Measurements from ENCODE around the gene METAP1D.

METAP1D gene

GRCh38 chr2:172095905-172096625, 96.3 kb downstream of the METAP1D start:
- Histone ChIP-seq H3K36me3 (ENCODE audit: control insufficient read depth in 2 of 2, insufficient read depth in 2 of 2, low read length in 2 of 2) (no peaks in the 10 kb centered on the region), H3K4me3 (ENCODE audit: low read length in 2 of 2) (peak overlapping the region; percentile 26), H3K9ac (ENCODE audit: low read depth in 1 of 2, low read length in 2 of 2) (no peak overlapping the region), H3K27me3 (ENCODE audit: control insufficient read depth in 2 of 2, insufficient read depth in 2 of 2, low read length in 2 of 2) (peaks cover 86 to 93% of the 10 kb centered on the region in 2 donors), H3K27ac (ENCODE audit: low read depth in 2 of 2, low read length in 2 of 2) (no peak overlapping the region), H3K4me1 (ENCODE audit: control insufficient read depth in 2 of 2, insufficient read depth in 2 of 2, low read length in 2 of 2) (peaks cover 20 to 36% of the 10 kb centered on the region in 2 donors), H3K9me3 (ENCODE audit: control insufficient read depth in 2 of 2, low read length in 2 of 2) (no peaks in the 10 kb centered on the region)

- Histone ChIP-seq H3K4me1 (ENCODE audit: control insufficient read depth in 2 of 2, insufficient read depth in 2 of 2, low read length in 2 of 2) (peaks cover 28 to 44% of the 10 kb centered on the region in 2 donors), H3K36me3 (ENCODE audit: control insufficient read depth in 2 of 2, insufficient read depth in 2 of 2, low read length in 2 of 2) (no peaks in the 10 kb centered on the region), H3K4me3 (ENCODE audit: low read length in 2 of 2) (peak overlapping the region; percentile 26 to 48), H3K9me3 (ENCODE audit: control insufficient read depth in 2 of 2, low read length in 2 of 2) (no peaks in the 10 kb centered on the region), H3K9ac (ENCODE audit: low read depth in 1 of 2, low read length in 2 of 2) (no peak overlapping the region), H3K27ac (ENCODE audit: low read depth in 2 of 2, low read length in 2 of 2) (no peak overlapping the region), H3K27me3 (ENCODE audit: control insufficient read depth in 2 of 2, insufficient read depth in 2 of 2, low read length in 2 of 2) (peaks cover 87 to 93% of the 10 kb centered on the region in 2 donors)
Observed at GRCh38 chr2:172096626-172097547, 97.1 kb downstream of the METAP1D start.

GRCh38 chr2:172097557-172098131, 97.9 kb downstream of the METAP1D start:
- peaks cover 84 to 91% of the 10 kb centered on the region in 2 donors for H3K27me3 ChIP-seq (ENCODE audit: control insufficient read depth in 2 of 2, insufficient read depth in 2 of 2, low read length in 2 of 2)
- H3K9me3 ChIP-seq (ENCODE audit: control insufficient read depth in 2 of 2, low read length in 2 of 2) = no peaks in the 10 kb centered on the region
- H3K9ac ChIP-seq (ENCODE audit: low read depth in 1 of 2, low read length in 2 of 2) = no peak overlapping the region
- H3K4me1 ChIP-seq (ENCODE audit: control insufficient read depth in 2 of 2, insufficient read depth in 2 of 2, low read length in 2 of 2) = peaks cover 32 to 51% of the 10 kb centered on the region in 2 donors
- no peak overlapping the region for H3K4me3 ChIP-seq (ENCODE audit: low read length in 2 of 2)
- no peaks in the 10 kb centered on the region for H3K36me3 ChIP-seq (ENCODE audit: control insufficient read depth in 2 of 2, insufficient read depth in 2 of 2, low read length in 2 of 2)
- H3K27ac ChIP-seq (ENCODE audit: low read depth in 2 of 2, low read length in 2 of 2) = no peak overlapping the region

GRCh38 chr2:172098287-172098649, 98.5 kb downstream of the METAP1D start:
- Histone ChIP-seq H3K36me3 (ENCODE audit: control insufficient read depth in 2 of 2, insufficient read depth in 2 of 2, low read length in 2 of 2) (no peaks in the 10 kb centered on the region), H3K27me3 (ENCODE audit: control insufficient read depth in 2 of 2, insufficient read depth in 2 of 2, low read length in 2 of 2) (peaks cover 78 to 90% of the 10 kb centered on the region in 2 donors), H3K4me1 (ENCODE audit: control insufficient read depth in 2 of 2, insufficient read depth in 2 of 2, low read length in 2 of 2) (peaks cover 37 to 56% of the 10 kb centered on the region in 2 donors), H3K27ac (ENCODE audit: low read depth in 2 of 2, low read length in 2 of 2) (no peak overlapping the region), H3K4me3 (ENCODE audit: low read length in 2 of 2) (no peak overlapping the region), H3K9me3 (ENCODE audit: control insufficient read depth in 2 of 2, low read length in 2 of 2) (no peaks in the 10 kb centered on the region), H3K9ac (ENCODE audit: low read depth in 1 of 2, low read length in 2 of 2) (no peak overlapping the region)

- H3K4me1 ChIP-seq (ENCODE audit: control insufficient read depth in 2 of 2, insufficient read depth in 2 of 2, low read length in 2 of 2) = peaks cover 39 to 60% of the 10 kb centered on the region in 2 donors
- no peak overlapping the region for H3K9ac ChIP-seq (ENCODE audit: low read depth in 1 of 2, low read length in 2 of 2)
- peaks cover 75 to 86% of the 10 kb centered on the region in 2 donors for H3K27me3 ChIP-seq (ENCODE audit: control insufficient read depth in 2 of 2, insufficient read depth in 2 of 2, low read length in 2 of 2)
- H3K4me3 ChIP-seq (ENCODE audit: low read length in 2 of 2) = no peak overlapping the region
- no peak overlapping the region for H3K27ac ChIP-seq (ENCODE audit: low read depth in 2 of 2, low read length in 2 of 2)
- H3K9me3 ChIP-seq (ENCODE audit: control insufficient read depth in 2 of 2, low read length in 2 of 2) = no peaks in the 10 kb centered on the region
- no peaks in the 10 kb centered on the region for H3K36me3 ChIP-seq (ENCODE audit: control insufficient read depth in 2 of 2, insufficient read depth in 2 of 2, low read length in 2 of 2)
Observed at GRCh38 chr2:172098650-172099471, 99.1 kb downstream of the METAP1D start.

GRCh38 chr2:172099472-172100079, 99.8 kb downstream of the METAP1D start:
- Histone ChIP-seq H3K4me1 (ENCODE audit: control insufficient read depth in 2 of 2, insufficient read depth in 2 of 2, low read length in 2 of 2) (peaks cover 34 to 60% of the 10 kb centered on the region in 2 donors), H3K9ac (ENCODE audit: low read depth in 1 of 2, low read length in 2 of 2) (no peak overlapping the region), H3K9me3 (ENCODE audit: control insufficient read depth in 2 of 2, low read length in 2 of 2) (no peaks in the 10 kb centered on the region), H3K4me3 (ENCODE audit: low read length in 2 of 2) (no peak overlapping the region), H3K27me3 (ENCODE audit: control insufficient read depth in 2 of 2, insufficient read depth in 2 of 2, low read length in 2 of 2) (peaks cover 73 to 85% of the 10 kb centered on the region in 2 donors), H3K36me3 (ENCODE audit: control insufficient read depth in 2 of 2, insufficient read depth in 2 of 2, low read length in 2 of 2) (no peaks in the 10 kb centered on the region), H3K27ac (ENCODE audit: low read depth in 2 of 2, low read length in 2 of 2) (no peak overlapping the region)

GRCh38 chr2:172100080-172100934, 100.6 kb downstream of the METAP1D start:
- H3K36me3 ChIP-seq (ENCODE audit: control insufficient read depth in 2 of 2, insufficient read depth in 2 of 2, low read length in 2 of 2) = no peaks in the 10 kb centered on the region
- H3K4me3 ChIP-seq (ENCODE audit: low read length in 2 of 2) = no peak overlapping the region
- no peak overlapping the region for H3K27ac ChIP-seq (ENCODE audit: low read depth in 2 of 2, low read length in 2 of 2)
- H3K9ac ChIP-seq (ENCODE audit: low read depth in 1 of 2, low read length in 2 of 2) = no peak overlapping the region
- no peaks in the 10 kb centered on the region for H3K9me3 ChIP-seq (ENCODE audit: control insufficient read depth in 2 of 2, low read length in 2 of 2)
- H3K27me3 ChIP-seq (ENCODE audit: control insufficient read depth in 2 of 2, insufficient read depth in 2 of 2, low read length in 2 of 2) = peaks cover 74 to 83% of the 10 kb centered on the region in 2 donors
- H3K4me1 ChIP-seq (ENCODE audit: control insufficient read depth in 2 of 2, insufficient read depth in 2 of 2, low read length in 2 of 2) = peaks cover 28 to 54% of the 10 kb centered on the region in 2 donors

- peaks cover 79 to 83% of the 10 kb centered on the region in 2 donors for H3K27me3 ChIP-seq (ENCODE audit: control insufficient read depth in 2 of 2, insufficient read depth in 2 of 2, low read length in 2 of 2)
- no peak overlapping the region for H3K9ac ChIP-seq (ENCODE audit: low read depth in 1 of 2, low read length in 2 of 2)
- no peak overlapping the region for H3K27ac ChIP-seq (ENCODE audit: low read depth in 2 of 2, low read length in 2 of 2)
- no peaks in the 10 kb centered on the region for H3K9me3 ChIP-seq (ENCODE audit: control insufficient read depth in 2 of 2, low read length in 2 of 2)
- H3K36me3 ChIP-seq (ENCODE audit: control insufficient read depth in 2 of 2, insufficient read depth in 2 of 2, low read length in 2 of 2) = no peaks in the 10 kb centered on the region
- peak overlapping the region; percentile 40 to 50 for H3K4me3 ChIP-seq (ENCODE audit: low read length in 2 of 2)
- H3K4me1 ChIP-seq (ENCODE audit: control insufficient read depth in 2 of 2, insufficient read depth in 2 of 2, low read length in 2 of 2) = peaks cover 26 to 57% of the 10 kb centered on the region in 2 donors
Observed at GRCh38 chr2:172100935-172101820, 101.4 kb downstream of the METAP1D start.

Data from mucosa of rectum (tissue), 2 donors.